Upper lobe of left lung (tissue), 4 donors: ENCODE measurements around the gene RAD17.
"Not testable (repeated sequence)": the region's sequence is repeated elsewhere in the genome, so short reads cannot be mapped to it uniquely, and the experiment has no call there.

Experiments
- EP300 ChIP-seq, 4 donors: sonication (generic); formaldehyde crosslinking; IDR thresholded peaks; one replicate each; pipeline ENCODE4 v1.5.1; 2017; ENCODE audit warnings: antibody characterized with exemption in 4 of 4, control low read depth in 2 of 4
- POLR2A ChIP-seq, 4 donors: fragments of 450-650 bp; IDR thresholded peaks; one replicate each; pipeline ENCODE4 v1.5.1; 2016 to 2017; ENCODE audit warnings: antibody characterized with exemption in 4 of 4, mild to moderate bottlenecking in 2 of 4
- TF ChIP-seq, protein P1 (sequence below), 6 experiments: fragments of 450-650 bp in 4 of 6; fragments of 200-600 bp in 2 of 6; sonication (generic) in 2 of 6; IDR thresholded peaks; one replicate each; pipeline ENCODE4 v1.5.1; 2016 to 2019; ENCODE audit warnings: antibody characterized with exemption in 6 of 6

DNA sequence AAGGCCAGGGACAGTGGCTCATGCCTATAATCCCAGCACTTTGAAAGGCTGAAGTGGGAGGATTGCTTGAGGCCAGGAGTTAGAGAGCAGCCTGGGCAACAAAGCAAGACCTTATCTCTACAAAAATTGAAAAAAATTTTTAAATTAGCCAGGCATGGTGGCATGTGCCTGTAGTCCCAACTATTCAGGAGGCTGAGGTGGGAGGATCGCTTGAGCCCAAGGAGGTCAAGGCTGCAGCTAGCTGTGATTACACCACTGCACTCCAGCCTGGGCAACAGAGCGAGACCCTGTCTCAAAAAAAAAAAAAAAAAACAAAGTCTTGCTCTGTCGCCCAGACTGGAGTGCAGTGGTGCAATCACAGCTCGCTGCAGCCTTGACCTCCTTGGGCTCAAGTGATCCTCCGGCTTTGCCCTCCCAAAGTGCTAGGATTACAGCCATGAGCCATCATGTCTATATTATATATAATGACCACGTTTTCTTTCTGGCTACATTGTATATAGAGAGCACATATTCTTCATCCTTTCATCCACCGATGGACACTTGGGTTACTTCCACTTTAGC is 85.9 kb downstream of the RAD17 start:
- TF ChIP-seq, protein P1, sequence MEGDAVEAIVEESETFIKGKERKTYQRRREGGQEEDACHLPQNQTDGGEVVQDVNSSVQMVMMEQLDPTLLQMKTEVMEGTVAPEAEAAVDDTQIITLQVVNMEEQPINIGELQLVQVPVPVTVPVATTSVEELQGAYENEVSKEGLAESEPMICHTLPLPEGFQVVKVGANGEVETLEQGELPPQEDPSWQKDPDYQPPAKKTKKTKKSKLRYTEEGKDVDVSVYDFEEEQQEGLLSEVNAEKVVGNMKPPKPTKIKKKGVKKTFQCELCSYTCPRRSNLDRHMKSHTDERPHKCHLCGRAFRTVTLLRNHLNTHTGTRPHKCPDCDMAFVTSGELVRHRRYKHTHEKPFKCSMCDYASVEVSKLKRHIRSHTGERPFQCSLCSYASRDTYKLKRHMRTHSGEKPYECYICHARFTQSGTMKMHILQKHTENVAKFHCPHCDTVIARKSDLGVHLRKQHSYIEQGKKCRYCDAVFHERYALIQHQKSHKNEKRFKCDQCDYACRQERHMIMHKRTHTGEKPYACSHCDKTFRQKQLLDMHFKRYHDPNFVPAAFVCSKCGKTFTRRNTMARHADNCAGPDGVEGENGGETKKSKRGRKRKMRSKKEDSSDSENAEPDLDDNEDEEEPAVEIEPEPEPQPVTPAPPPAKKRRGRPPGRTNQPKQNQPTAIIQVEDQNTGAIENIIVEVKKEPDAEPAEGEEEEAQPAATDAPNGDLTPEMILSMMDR (IDR thresholded peaks at IDR 0.05): not testable (repeated sequence)
- TF ChIP-seq EP300, POLR2A (IDR thresholded peaks at IDR 0.05): not testable (repeated sequence)
